DOHH2 (cell line): ENCODE measurements around the gene EVX1.

Experiments
- H3F3A ChIP-seq: fragments of 200-600 bp; sonication (generic), shearing (Covaris generic); 2 replicates; pipeline ENCODE4 v1.6.0; 2016; ENCODE audit warnings: antibody characterized with exemption, mild to moderate bottlenecking; ENCODE audit not compliant: control insufficient read depth, insufficient read depth
- H3K27ac ChIP-seq: fragments of 200-600 bp; sonication (generic); 2 replicates; pipeline ENCODE4 v1.5.1; 2014; ENCODE audit warnings: low read depth, mild to moderate bottlenecking, low read length, moderate library complexity
- H3K27me3 ChIP-seq: fragments of 200-600 bp; sonication (generic); 2 replicates; pipeline ENCODE4 v1.6.1; 2014; ENCODE audit warnings: mild to moderate bottlenecking, low read length, mixed read lengths; ENCODE audit not compliant: control insufficient read depth
- H3K36me3 ChIP-seq: fragments of 200-600 bp; sonication (generic); 2 replicates; pipeline ENCODE4 v1.6.1; 2014; ENCODE audit warnings: mild to moderate bottlenecking, low read length, moderate library complexity, mixed read lengths; ENCODE audit not compliant: control insufficient read depth
- H3K4me1 ChIP-seq: fragments of 200-600 bp; sonication (generic); 2 replicates; pipeline ENCODE4 v1.6.1; 2014; ENCODE audit warnings: mild to moderate bottlenecking, low read length, mixed read lengths; ENCODE audit not compliant: control insufficient read depth
- H3K4me2 ChIP-seq: fragments of 200-600 bp; sonication (generic); 2 replicates; pipeline ENCODE4 v1.6.0; 2014; ENCODE audit warnings: mild to moderate bottlenecking, low read length, moderate library complexity
- H3K4me3 ChIP-seq: fragments of 200-600 bp; sonication (generic); 2 replicates; pipeline ENCODE4 v1.5.1; 2014; ENCODE audit warnings: mild to moderate bottlenecking, low read length, mixed read lengths
- H3K79me2 ChIP-seq: fragments of 200-600 bp; sonication (generic); 2 replicates; pipeline ENCODE4 v1.6.1; 2014; ENCODE audit warnings: mild to moderate bottlenecking, low read length, mixed read lengths; ENCODE audit not compliant: control insufficient read depth
- H3K9me2 ChIP-seq: fragments of 200-600 bp; sonication (generic); replicated peaks from 2 replicates; pipeline ENCODE4 v1.6.1; 2014; ENCODE audit warnings: mild to moderate bottlenecking, low read length, mixed read lengths; ENCODE audit not compliant: control insufficient read depth
- H3K9me3 ChIP-seq: fragments of 200-600 bp; sonication (generic); 2 replicates; pipeline ENCODE4 v1.6.1; 2014; ENCODE audit warnings: antibody characterized with exemption, low read length, mixed read lengths; ENCODE audit not compliant: control insufficient read depth, insufficient read depth
- H4K20me1 ChIP-seq: fragments of 200-600 bp; sonication (generic); 2 replicates; pipeline ENCODE4 v1.6.0; 2014; ENCODE audit warnings: low read depth, mild to moderate bottlenecking, antibody characterized with exemption, low read length, moderate library complexity; ENCODE audit not compliant: control insufficient read depth, insufficient read depth
- CTCF ChIP-seq: fragments of 200-600 bp; sonication (generic); IDR thresholded peaks from one replicate; pipeline ENCODE4 v1.5.1; 2014; ENCODE audit warnings: antibody characterized with exemption, mild to moderate bottlenecking, low read depth, low read length; ENCODE audit not compliant: poor library complexity, severe bottlenecking
- EZH2phosphoT487 ChIP-seq: fragments of 200-600 bp; sonication (generic); IDR thresholded peaks from 2 replicates; pipeline ENCODE4 v1.6.1; 2017; ENCODE audit warnings: borderline replicate concordance, mild to moderate bottlenecking, antibody characterized with exemption, low read length, moderate library complexity, mixed read lengths

The EVX1 gene

GRCh38 chr7:27211084-27211446 lies 31.5 kb upstream of the EVX1 start:
- no peaks in the 10 kb centered on the region for H3F3A ChIP-seq
- TF ChIP-seq EZH2phosphoT487 (no peak), CTCF (no peak)
- no peak overlapping the region for H3K4me2 ChIP-seq
- H3K27ac ChIP-seq: no peak overlapping the region
- no peak overlapping the region for H3K4me3 ChIP-seq
- H3K27me3 ChIP-seq: peaks cover 69% of the 10 kb centered on the region
- no peaks in the 10 kb centered on the region for H3K79me2 ChIP-seq
- no peaks in the 10 kb centered on the region for H3K36me3 ChIP-seq
- H3K4me1 ChIP-seq: peaks cover 5% of the 10 kb centered on the region
- H3K9me3 ChIP-seq: no peaks in the 10 kb centered on the region
- H3K9me2 ChIP-seq: no peaks in the 10 kb centered on the region
- peaks cover 5% of the 10 kb centered on the region; the same call in 1 of the 2 replicates for H4K20me1 ChIP-seq

- TF ChIP-seq EZH2phosphoT487 (no peak; the same call in 1 of the 2 replicates), CTCF (no peak)
Observed at GRCh38 chr7:27211764-27212204, 30.8 kb upstream of the EVX1 start.

GRCh38 chr7:27212497-27213432 lies 29.8 kb upstream of the EVX1 start:
- no peak for TF ChIP-seq CTCF
- no peak for TF ChIP-seq EZH2phosphoT487
- no peak overlapping the region for H3K4me3 ChIP-seq
- peaks cover 67% of the 10 kb centered on the region for H3K27me3 ChIP-seq

More at GRCh38 chr7:27211764-27212204, 30.8 kb upstream of the EVX1 start:
- Histone ChIP-seq H3K4me1 (peaks cover 5% of the 10 kb centered on the region), H3K79me2 (no peaks in the 10 kb centered on the region), H3K4me3 (no peak overlapping the region), H3K27me3 (peaks cover 69% of the 10 kb centered on the region), H3K9me3 (no peaks in the 10 kb centered on the region), H3K36me3 (no peaks in the 10 kb centered on the region), H3F3A (no peaks in the 10 kb centered on the region), H3K9me2 (no peaks in the 10 kb centered on the region), H3K4me2 (no peak overlapping the region), H3K27ac (no peak overlapping the region), H4K20me1 (peaks cover 5% of the 10 kb centered on the region; the same call in 1 of the 2 replicates)

More at GRCh38 chr7:27212497-27213432, 29.8 kb upstream of the EVX1 start:
- H3K4me2 ChIP-seq: no peak overlapping the region
- no peaks in the 10 kb centered on the region for H3K36me3 ChIP-seq
- H3K9me2 ChIP-seq: no peaks in the 10 kb centered on the region
- H3K4me1 ChIP-seq: peaks cover 5% of the 10 kb centered on the region
- no peaks in the 10 kb centered on the region for H3K79me2 ChIP-seq
- no peaks in the 10 kb centered on the region for H3K9me3 ChIP-seq
- no peaks in the 10 kb centered on the region for H3F3A ChIP-seq
- no peak overlapping the region for H3K27ac ChIP-seq
- peaks cover 5% of the 10 kb centered on the region; the same call in 1 of the 2 replicates for H4K20me1 ChIP-seq
